NOMO-1 treated with dmso at 0.1 percent for 144 hours (cell line): ENCODE measurements around the gene CNFN.

Source experiments
- DNase-seq: peaks from one replicate; lab custom pipeline; 2025; ENCODE audit not compliant: unreplicated experiment; lab: John Stamatoyannopoulos, UW

The CNFN gene, protein sequence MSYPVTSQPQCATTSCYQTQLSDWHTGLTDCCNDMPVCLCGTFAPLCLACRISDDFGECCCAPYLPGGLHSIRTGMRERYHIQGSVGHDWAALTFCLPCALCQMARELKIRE

DNA sequence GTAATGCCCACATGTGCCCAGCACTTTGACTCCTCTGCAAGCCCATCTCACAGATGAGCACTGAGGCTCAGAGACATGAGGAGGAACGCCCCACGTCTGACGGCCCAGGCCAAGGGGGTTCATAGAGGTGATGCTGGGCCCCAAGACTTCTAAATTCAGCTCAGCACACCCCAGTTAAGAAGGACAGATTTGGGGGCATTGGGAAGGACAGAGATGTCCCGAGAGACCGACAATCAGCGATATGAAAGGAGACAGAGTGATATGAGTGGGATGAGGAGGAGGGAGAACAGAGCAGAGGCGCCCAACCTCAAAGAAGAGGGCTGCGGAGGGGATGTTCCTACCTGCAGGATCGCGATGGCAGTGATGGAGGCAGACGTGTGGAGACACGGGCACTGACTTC, at the start of gene CNFN:
TSS of gene CNFN (minus strand) at position 399 of the 400 bp plus-strand sequence. CDS start 1,260 bp downstream, outside the sequence.
- no peak for DNase-seq

GRCh38 chr19:42436006-42436405, 45.9 kb upstream of the CNFN start:
- DNase-seq, result no peak

DNA sequence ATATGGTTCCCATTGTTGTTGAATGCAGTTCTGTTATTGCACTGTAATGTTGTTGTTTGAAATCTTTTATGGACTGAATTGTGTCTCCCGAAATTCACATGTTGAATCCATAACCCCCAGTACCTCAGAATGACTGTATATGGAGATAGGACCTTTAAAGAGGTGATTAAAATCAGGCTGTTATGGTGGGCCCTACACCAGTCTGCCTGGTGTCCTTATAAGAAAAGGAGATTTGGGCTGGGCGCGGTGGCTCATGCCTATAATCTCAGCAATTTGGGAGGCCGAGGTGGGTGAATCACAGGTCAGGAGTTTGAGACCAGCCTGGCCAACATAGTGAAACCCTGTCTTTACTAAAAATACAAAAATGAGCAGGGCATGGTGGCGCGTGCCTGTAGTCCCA, 45.2 kb upstream of the CNFN start:
- no peak for DNase-seq

GRCh38 chr19:42433503-42434260, 43.6 kb upstream of the CNFN start:
- peak; percentile 45 for DNase-seq

DNA sequence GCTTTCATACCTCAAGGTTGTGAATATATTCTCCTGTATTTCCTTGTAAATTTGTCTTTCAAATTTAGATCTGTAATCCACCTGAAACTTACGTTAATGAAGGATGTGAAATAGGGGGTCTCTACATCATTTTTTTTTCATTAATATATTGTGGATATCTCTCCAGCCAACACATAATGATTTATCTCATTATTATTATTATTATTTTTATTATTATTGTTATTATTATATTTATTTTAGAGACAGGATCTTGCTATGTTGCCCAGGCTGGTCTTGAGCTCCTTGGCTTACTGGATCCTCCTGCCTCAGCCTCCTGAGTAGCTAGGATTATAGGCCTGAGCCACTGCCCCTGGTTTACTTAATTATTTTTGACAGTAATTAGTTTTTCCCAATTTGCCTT, 41.4 kb upstream of the CNFN start:
- no peak for DNase-seq

GRCh38 chr19:42428676-42429075, 38.6 kb upstream of the CNFN start:
- DNase-seq, result no peak

GRCh38 chr19:42427313-42427712, 37.2 kb upstream of the CNFN start, which contains the start of gene LIPE:
LIPE (minus strand) TSS chr19:42427388; CDS start chr19:42427149, 239 bp downstream.
- no peak for DNase-seq

GRCh38 chr19:42426643-42427042, 36.5 kb upstream of the CNFN start:
- no peak for DNase-seq

- DNase-seq, result no peak
Measured at GRCh38 chr19:42424712-42425131, 34.6 kb upstream of the CNFN start.

DNA sequence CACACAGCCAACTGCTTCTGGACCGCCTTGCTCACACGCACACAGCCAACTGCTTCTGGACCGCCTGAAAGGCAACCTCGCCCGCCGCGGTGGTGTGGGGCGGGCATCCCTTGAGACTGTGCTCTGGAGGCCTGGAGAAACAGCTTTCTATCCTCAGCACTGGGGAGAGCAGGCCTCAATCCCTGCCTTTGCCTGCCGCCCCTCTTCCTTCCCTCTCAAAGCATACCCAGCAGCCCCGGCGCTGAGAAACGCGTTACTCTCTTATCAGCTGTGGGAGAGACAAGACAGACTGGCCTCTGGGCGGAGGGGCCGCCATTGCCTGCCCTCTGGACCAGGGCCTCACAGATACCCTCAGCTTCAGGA, 34.2 kb upstream of the CNFN start:
- DNase-seq, result no peak

DNA sequence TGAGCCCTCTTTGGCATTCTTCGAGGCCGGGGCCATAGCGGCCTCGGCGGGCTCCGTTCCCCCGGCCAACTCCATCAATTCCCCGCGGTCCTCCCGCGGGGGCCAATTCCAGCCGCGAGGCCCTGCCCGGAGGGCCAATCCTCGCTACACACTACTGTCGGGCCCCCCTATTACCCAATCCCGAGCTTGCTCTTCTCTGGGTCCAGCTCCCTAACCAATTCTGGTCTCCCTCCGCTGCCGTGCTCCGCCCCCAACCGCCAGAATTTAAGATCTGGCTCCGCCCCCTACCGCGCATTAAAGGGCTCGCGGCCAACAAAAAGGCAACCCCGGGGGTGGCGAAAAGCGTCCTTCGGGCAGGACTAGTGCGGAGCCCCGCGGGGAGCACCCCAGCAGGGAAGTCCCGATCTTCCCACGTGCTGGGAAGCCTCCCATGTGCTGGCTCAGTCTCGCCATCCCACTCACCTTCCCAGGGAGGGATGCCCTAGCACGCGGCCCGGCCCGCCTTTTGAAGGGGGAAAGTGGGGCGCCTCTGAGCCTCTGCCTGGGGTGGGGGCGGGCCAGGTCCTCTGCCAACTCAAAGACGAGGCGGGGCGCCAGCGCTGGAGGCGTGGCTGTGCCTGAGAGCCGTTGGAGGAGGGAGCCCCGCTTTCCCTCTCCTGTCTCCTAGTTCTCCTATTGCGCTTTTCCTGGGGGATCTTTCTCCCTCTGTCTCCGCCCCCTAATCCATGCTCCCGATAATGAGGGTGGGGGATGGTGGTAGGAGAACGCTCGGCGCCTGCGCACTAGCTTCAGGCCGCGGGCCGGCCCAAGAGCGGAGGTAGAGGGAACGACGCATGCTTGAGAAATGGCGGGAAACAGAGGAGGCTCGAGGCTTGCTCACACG, 33.6 kb upstream of the CNFN start:
- peak; percentile 92 for DNase-seq

DNA sequence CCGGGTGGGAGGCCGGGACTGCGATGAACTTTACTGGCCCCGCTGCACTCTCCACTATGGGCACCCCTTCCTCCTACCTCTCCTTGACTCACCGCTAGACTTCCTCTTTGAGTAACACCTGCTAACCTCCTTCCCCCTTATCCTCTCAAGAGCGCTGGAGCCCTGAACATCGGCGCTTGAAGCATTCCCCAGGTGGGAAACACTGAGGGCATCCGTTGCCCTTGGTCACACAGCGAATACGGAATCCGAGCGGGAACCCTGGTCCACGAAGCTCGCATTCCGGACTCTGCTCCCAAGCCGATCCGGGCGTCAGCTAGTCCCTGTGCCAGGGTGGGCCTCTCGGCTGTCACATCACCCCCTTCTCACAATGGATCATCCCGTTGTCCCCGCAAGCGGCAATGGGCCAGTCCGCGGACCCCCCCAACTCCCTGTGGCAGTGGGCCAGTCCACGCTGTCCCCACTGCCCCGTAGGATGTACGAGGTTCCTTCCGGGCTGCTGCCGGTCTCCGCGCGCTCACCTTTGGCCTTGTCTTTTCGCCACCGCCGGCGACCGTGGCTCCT, 32.9 kb upstream of the CNFN start:
- DNase-seq, result peak; percentile 18

DNA sequence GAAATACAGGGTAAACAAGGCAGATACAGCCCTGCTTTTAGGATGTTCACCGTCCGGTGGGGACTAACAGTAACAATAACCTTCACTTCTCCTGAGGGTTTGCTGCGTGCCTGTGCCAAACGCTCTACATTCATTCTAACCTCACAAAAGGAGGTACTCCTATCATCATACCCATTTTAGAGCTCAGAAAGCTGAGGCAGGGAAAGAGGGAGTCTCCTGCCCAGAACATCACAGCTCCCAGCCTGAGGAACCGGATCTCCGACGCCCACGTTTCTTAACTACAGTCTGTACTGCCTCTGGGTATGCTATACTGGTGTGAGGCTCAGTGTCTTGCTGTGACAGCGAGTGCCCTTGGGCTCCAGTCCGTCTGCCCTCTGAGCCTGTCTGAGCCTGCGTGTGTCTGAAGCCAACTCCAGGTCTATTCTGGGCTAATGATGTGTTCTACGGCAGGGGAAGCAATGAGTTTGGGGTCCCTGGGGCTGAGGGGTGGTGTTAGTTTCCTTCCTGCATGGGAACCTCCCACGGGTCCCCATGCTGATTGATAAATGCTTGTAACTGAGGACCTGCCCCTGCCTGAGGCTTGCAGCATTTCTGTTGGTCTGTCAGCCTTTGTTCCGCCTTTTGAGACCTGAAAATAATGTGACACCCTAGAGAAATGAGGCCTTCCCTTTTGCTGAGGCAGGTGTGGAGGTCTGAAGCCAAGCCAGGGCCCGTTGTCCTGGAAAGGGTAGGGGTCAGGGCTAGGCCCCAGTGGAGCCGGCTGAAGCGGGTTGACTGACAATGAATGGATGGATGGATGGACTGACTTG, 32.2 kb upstream of the CNFN start:
- no peak for DNase-seq

DNA sequence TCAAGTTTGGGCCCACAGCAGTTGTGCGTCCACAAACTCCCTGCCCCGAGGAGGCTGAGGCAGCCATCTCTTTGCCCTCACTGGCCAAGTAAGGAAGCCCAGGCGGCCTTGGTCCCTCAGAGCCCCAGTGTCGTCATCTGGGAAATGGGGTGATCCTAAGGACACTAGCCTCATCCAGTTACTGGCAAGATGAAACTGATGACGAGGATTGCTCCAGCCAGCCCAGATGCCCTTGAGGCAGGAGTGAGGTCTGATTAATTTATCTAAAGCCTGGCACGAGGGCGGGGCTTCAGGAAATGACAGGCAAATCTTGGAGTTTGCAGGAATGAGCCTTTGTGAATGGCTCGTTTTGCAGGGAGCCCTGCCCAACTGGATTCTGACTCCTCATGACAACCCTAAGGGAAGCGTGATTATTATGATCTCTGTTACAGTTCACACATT, 31.5 kb upstream of the CNFN start:
- no peak for DNase-seq

GRCh38 chr19:42421101-42421500, 31.0 kb upstream of the CNFN start:
- DNase-seq, result no peak

DNA sequence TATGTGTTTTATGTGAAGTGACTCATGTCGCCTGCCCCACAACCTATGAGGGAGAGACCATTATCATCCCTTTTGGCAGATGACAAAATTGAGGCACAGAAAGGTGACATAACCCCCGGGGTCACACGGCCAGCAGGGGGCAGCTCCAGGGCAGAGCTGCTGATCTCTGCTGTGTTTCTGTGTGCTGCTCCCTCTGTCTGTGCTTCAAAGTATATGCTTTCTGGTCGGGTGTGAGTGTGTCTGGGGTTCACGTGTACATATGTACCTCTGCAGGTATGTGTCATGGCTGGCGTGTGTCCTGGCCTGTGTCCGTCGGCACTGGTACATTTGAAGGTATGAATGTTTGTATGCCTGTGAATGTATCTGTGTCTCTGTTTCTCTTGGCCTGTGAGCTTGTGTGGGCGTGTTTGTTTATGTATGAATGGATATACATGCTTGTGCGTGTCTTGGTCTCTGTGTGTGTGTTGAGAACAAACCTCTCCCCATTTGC, 30.0 kb upstream of the CNFN start:
- DNase-seq, result peak; percentile 28

- no peak for DNase-seq
Measured at GRCh38 chr19:42419309-42419708, 29.2 kb upstream of the CNFN start.

GRCh38 chr19:42412661-42413076, 22.6 kb upstream of the CNFN start:
- DNase-seq, result no peak

DNA sequence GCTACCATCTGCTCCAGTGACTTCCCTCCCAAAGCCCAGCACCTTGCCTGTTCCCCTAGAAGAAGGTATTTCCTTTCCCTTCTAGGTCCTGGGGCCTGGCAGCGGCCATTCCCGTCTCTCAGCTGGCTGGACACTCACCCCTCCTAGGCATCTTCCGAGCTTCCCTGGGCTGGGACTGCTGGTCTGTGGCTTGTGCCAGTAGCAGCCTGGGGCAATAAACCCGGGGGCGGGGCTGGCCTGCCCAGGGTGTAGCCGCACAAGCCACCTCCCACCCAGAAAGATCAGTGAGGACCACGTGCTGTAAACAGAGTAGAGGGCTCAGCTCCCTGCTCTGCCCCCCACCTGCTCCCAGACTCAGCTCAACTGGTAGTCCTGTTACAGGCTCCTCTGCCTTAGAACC, 22.1 kb upstream of the CNFN start:
- DNase-seq, result no peak

GRCh38 chr19:42411581-42412178, 21.6 kb upstream of the CNFN start:
- DNase-seq, result no peak
